IMR-90 (cell line): ENCODE data around the gene RPTOR. TPM values are rescaled to one million over a fixed set of nuclear protein-coding genes. Genes with fewer than 3 reads are reported as not detected.

Source experiments
- ATAC-seq: fragments of 200-7000 bp; cut with Tn5 transposase; 2 replicates; pipeline ENCODE4 v1.9.1; 2020; ENCODE audit warnings: low read depth, mild to moderate bottlenecking, moderate library complexity
- BruUV-seq: library from RNA; stranded (reverse); fragments of 400-500 nt; replicated peaks from 2 replicates; lab custom pipeline; 2021; lab: Mats Ljungman, UMichigan
- CTCF ChIA-PET: fragments of 300-600 bp; formaldehyde crosslinking; extraction: SDS; loops from one replicate; lab custom pipeline; 2021; ENCODE audit warnings: antibody characterized with exemption; lab: Yijun Ruan, JAX
- POLR2A ChIA-PET: fragments of 300-600 bp; sonication (Branson Sonifier 250); formaldehyde crosslinking; loops from one replicate; lab custom pipeline; 2022; ENCODE audit warnings: antibody characterized with exemption; ENCODE audit not compliant: unreplicated experiment; lab: Charles Lee
- DNase-seq: peaks from one replicate; pipeline ENCODE4 v3.0.0; 2013
- H2AFZ ChIP-seq: replicated peaks from 2 replicates; pipeline ENCODE3; 2013; ENCODE audit warnings: low read length, mild to moderate bottlenecking; ENCODE audit not compliant: poor library complexity
- H2AK5ac ChIP-seq: 2 replicates; pipeline ENCODE4 v1.6.1; 2013; ENCODE audit warnings: low read depth, low read length, inconsistent platforms
- H2AK9ac ChIP-seq: replicated peaks from 2 replicates; pipeline ENCODE3; 2013; ENCODE audit warnings: mild to moderate bottlenecking, low read depth, low read length, moderate library complexity; ENCODE audit not compliant: poor library complexity
- H2BK120ac ChIP-seq: 2 replicates; pipeline ENCODE4 v1.6.1; 2013; ENCODE audit warnings: low read depth, low read length, inconsistent platforms
- H2BK15ac ChIP-seq: 3 replicates; pipeline ENCODE4 v1.6.1; 2013; ENCODE audit warnings: low read depth, low read length, inconsistent platforms
- H2BK20ac ChIP-seq: 2 replicates; pipeline ENCODE4 v1.6.1; 2013; ENCODE audit warnings: low read depth, mild to moderate bottlenecking, inconsistent platforms, low read length, moderate library complexity
- H2BK5ac ChIP-seq: 2 replicates; pipeline ENCODE4 v1.6.1; 2013; ENCODE audit warnings: mild to moderate bottlenecking, low read depth, low read length, inconsistent platforms; ENCODE audit not compliant: poor library complexity, severe bottlenecking
- H3K14ac ChIP-seq: replicated peaks from 2 replicates; pipeline ENCODE4 v1.6.1; 2013; ENCODE audit warnings: low read depth, low read length, inconsistent platforms
- H3K18ac ChIP-seq: 2 replicates; pipeline ENCODE4 v1.6.1; 2013; ENCODE audit warnings: low read depth, low read length, control low read depth
- H3K23ac ChIP-seq: 2 replicates; pipeline ENCODE4 v1.6.1; 2013; ENCODE audit warnings: low read depth, low read length, inconsistent platforms
- H3K27ac ChIP-seq: 2 replicates; pipeline ENCODE4 v1.5.1; 2013; ENCODE audit warnings: mild to moderate bottlenecking, control low read depth, low read length; ENCODE audit not compliant: insufficient read depth
- H3K27me3 ChIP-seq: 2 replicates; pipeline ENCODE4 v1.6.1; 2013; ENCODE audit warnings: low read length; ENCODE audit not compliant: control insufficient read depth, insufficient read depth
- H3K36me3 ChIP-seq: 2 replicates; pipeline ENCODE4 v1.6.1; 2013; ENCODE audit warnings: low read length, mixed read lengths; ENCODE audit not compliant: control insufficient read depth, insufficient read depth
- H3K4ac ChIP-seq: 2 replicates; pipeline ENCODE4 v1.6.1; 2013; ENCODE audit warnings: low read depth, low read length, inconsistent platforms
- H3K4me1 ChIP-seq: 2 replicates; pipeline ENCODE4 v1.6.1; 2013; ENCODE audit warnings: low read length, mixed read lengths; ENCODE audit not compliant: control insufficient read depth, insufficient read depth
- H3K4me2 ChIP-seq: 2 replicates; pipeline ENCODE4 v1.6.1; 2013; ENCODE audit warnings: low read depth, mild to moderate bottlenecking, control low read depth, low read length, moderate library complexity
- H3K4me3 ChIP-seq: 2 replicates; pipeline ENCODE4 v1.5.1; 2013; ENCODE audit warnings: low read depth, mild to moderate bottlenecking, control low read depth, low read length, moderate library complexity; ENCODE audit not compliant: insufficient read depth
- H3K56ac ChIP-seq: 2 replicates; pipeline ENCODE4 v1.6.1; 2013; ENCODE audit warnings: low read length, inconsistent platforms; ENCODE audit not compliant: insufficient read depth; ENCODE audit errors: extremely low read depth
- H3K79me1 ChIP-seq, 2 experiments: 2 replicates each; pipeline ENCODE4 v1.6.1; 2013; ENCODE audit warnings: low read length in 2 of 2, inconsistent platforms in 1 of 2, low read depth in 1 of 2
- H3K9ac ChIP-seq: 2 replicates; pipeline ENCODE4 v1.6.1; 2013; ENCODE audit warnings: low read depth, low read length, control low read depth
- H3K9me1 ChIP-seq: 2 replicates; pipeline ENCODE4 v1.6.1; 2013; ENCODE audit warnings: low read length, inconsistent platforms; ENCODE audit not compliant: insufficient read depth
- H3K9me3 ChIP-seq: 2 replicates; pipeline ENCODE4 v1.6.1; 2013; ENCODE audit warnings: low read length; ENCODE audit not compliant: control insufficient read depth, insufficient read depth
- H4K20me1 ChIP-seq: 2 replicates; pipeline ENCODE4 v1.6.1; 2013; ENCODE audit warnings: low read length, inconsistent platforms; ENCODE audit not compliant: insufficient read depth
- H4K5ac ChIP-seq: 2 replicates; pipeline ENCODE4 v1.6.1; 2013; ENCODE audit warnings: mild to moderate bottlenecking, low read depth, low read length, control low read depth
- H4K8ac ChIP-seq, 2 experiments: 2 replicates each; pipeline ENCODE4 v1.6.1; 2013; ENCODE audit warnings: low read depth in 2 of 2, low read length in 2 of 2, control low read depth in 1 of 2, inconsistent platforms in 1 of 2
- H4K91ac ChIP-seq: 2 replicates; pipeline ENCODE4 v1.6.1; 2013; ENCODE audit warnings: low read depth, low read length, inconsistent platforms; ENCODE audit not compliant: insufficient read depth
- BHLHE40 ChIP-seq: fragments of 150-350 bp; IDR thresholded peaks from 2 replicates; pipeline ENCODE4 v1.6.1; 2016; ENCODE audit warnings: mild to moderate bottlenecking, low read depth, low read length
- CEBPB ChIP-seq: IDR thresholded peaks from 2 replicates; pipeline ENCODE4 v1.6.1; 2012; ENCODE audit warnings: low read depth, low read length, improper control_type of control experiment
- CHD1 ChIP-seq: IDR thresholded peaks from 2 replicates; pipeline ENCODE4 v1.6.1; 2012; ENCODE audit warnings: low read depth, low read length, improper control_type of control experiment
- CTCF ChIP-seq: conservative IDR thresholded peaks from 2 replicates; pipeline ENCODE4 v1.5.1; 2012; ENCODE audit warnings: mild to moderate bottlenecking, low read depth, low read length, improper control_type of control experiment
- FOS ChIP-seq: fragments of 150-350 bp; IDR thresholded peaks from 2 replicates; pipeline ENCODE4 v1.6.1; 2016; ENCODE audit warnings: low read depth, low read length
- MAFK ChIP-seq: IDR thresholded peaks from 2 replicates; pipeline ENCODE4 v1.6.1; 2012; ENCODE audit warnings: low read depth, low read length, improper control_type of control experiment
- MAZ ChIP-seq: IDR thresholded peaks from 2 replicates; pipeline ENCODE4 v1.6.1; 2012; ENCODE audit warnings: low read depth, mild to moderate bottlenecking, low read length, improper control_type of control experiment, moderate library complexity, borderline replicate concordance
- MXI1 ChIP-seq: IDR thresholded peaks from 2 replicates; pipeline ENCODE4 v1.6.1; 2012; ENCODE audit warnings: low read depth, mild to moderate bottlenecking, low read length, moderate library complexity, borderline replicate concordance
- NFE2L2 ChIP-seq: fragments of 150-350 bp; IDR thresholded peaks from 2 replicates; pipeline ENCODE4 v1.6.1; 2016; ENCODE audit warnings: low read depth, mild to moderate bottlenecking, low read length
- POLR2A ChIP-seq: IDR thresholded peaks from 2 replicates; pipeline ENCODE4 v1.6.1; 2012; ENCODE audit warnings: mild to moderate bottlenecking, low read depth, low read length
- RAD21 ChIP-seq: IDR thresholded peaks from 2 replicates; pipeline ENCODE4 v1.6.1; 2012; ENCODE audit warnings: low read length, improper control_type of control experiment
- RCOR1 ChIP-seq: IDR thresholded peaks from 2 replicates; pipeline ENCODE4 v1.6.1; 2012; ENCODE audit warnings: mild to moderate bottlenecking, low read length, improper control_type of control experiment; ENCODE audit not compliant: insufficient replicate concordance
- RFX5 ChIP-seq: IDR thresholded peaks from 2 replicates; pipeline ENCODE4 v1.8.0; 2012; ENCODE audit warnings: low read depth, mild to moderate bottlenecking, low read length, moderate library complexity
- SMC3 ChIP-seq: fragments of 150-350 bp; IDR thresholded peaks from 2 replicates; pipeline ENCODE4 v1.6.1; 2016; ENCODE audit warnings: low read depth, mild to moderate bottlenecking, antibody characterized with exemption, low read length, moderate library complexity
- USF2 ChIP-seq: fragments of 150-350 bp; IDR thresholded peaks from 2 replicates; pipeline ENCODE4 v1.6.1; 2017; ENCODE audit warnings: mild to moderate bottlenecking, antibody characterized with exemption, low read length, low read depth
- WGBS, 2 experiments: methylation state at CpG; one replicate each; pipeline versions ENCODE4 v1.1.5 to v1.1.7; 2013; ENCODE audit warnings: missing lambda C conversion rate in 2 of 2; ENCODE audit not compliant: insufficient read length in 1 of 2; ENCODE audit errors: extremely low coverage in 2 of 2; 5-methylcytosine and 5-hydroxymethylcytosine counted together
- dilution Hi-C: fragments of 300-500 bp; cut with HindIII; formaldehyde crosslinking; loops from one replicate; pipeline ENCODE4 v1.14.3; 2018; ENCODE audit warnings: low sequenced_read_pairs; ENCODE audit not compliant: unreplicated experiment
- in situ Hi-C: fragments of 300-500 bp; cut with MboI; formaldehyde crosslinking; loops from 3 replicates; pipeline ENCODE4 v1.14.3; 2019; ENCODE audit warnings: low sequenced_read_pairs, inconsistent platforms, mixed read lengths
- intact Hi-C: fragments of 100-400 bp; cut with micrococcal nuclease; formaldehyde crosslinking; loops from 2 replicates; pipeline ENCODE4 v1.10.0; 2022
- polyA plus RNA-seq, 3 experiments: library from polyadenylated mRNA; depleted of rRNA; stranded (reverse); fragments of >200 nt; gene quantifications; 2 replicates each; pipeline ENCODE4 v1.2.3, GENCODE V29; 2012; ENCODE audit warnings: low replicate concordance in 1 of 3
- total RNA-seq: library from RNA; depleted of rRNA; stranded (reverse); fragments of >200 nt; gene quantifications from 2 replicates; pipeline ENCODE4 v1.2.3, GENCODE V29; 2012
- TF ChIP-seq, protein P1 (sequence below): fragments of 150-350 bp; IDR thresholded peaks from 2 replicates; pipeline ENCODE4 v1.6.1; 2016; ENCODE audit warnings: low read depth, mild to moderate bottlenecking, low read length, moderate library complexity, borderline replicate concordance

The RPTOR gene
- total and polyA plus RNA-seq, 2 of the 4 experiments (the other 2 are of a cell fraction) = 10.8 to 14.7 TPM

DNA sequence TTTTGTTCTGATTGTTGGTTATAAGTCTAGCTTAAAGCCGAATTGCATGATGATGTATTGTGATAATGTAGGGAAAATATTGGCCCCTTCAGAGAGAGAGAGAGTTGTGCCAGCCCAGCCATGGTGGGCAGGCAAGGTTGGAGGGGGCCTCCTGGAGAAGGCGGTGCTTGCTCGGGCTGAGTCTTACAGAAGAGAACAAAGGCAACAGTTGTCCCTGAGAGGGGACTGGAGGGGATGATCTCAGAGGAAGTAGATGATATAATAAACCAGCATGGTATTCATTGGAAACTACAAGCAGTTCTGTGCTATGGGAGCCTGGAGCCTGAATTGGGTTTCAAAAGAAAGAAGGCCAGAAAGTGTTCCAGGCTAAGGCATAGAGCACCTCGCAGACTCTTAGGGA is 173.8 kb downstream of the RPTOR start:
- ChIA-PET POLR2A (no interaction called here), CTCF (no interaction called here)
- Histone ChIP-seq H3K18ac (0 out of 2 replicates have a peak overlapping the region, but pooled peaks have one; percentile 28), H3K9ac (no peak overlapping the region), H3K4ac (peak overlapping the region; percentile 1; the same call in 1 of the 2 replicates), H3K9me3 (no peaks in the 10 kb centered on the region), H4K20me1 (no peaks in the 10 kb centered on the region), H2AFZ (no peak overlapping the region), H2AK9ac (peak overlapping the region; percentile 66), H3K27ac (no peak overlapping the region), H3K79me1 (peaks cover 40 to 59% of the 10 kb centered on the region in 2 experiments), H3K14ac (peak overlapping the region; percentile 22; the same call in 1 of the 2 replicates), H2AK5ac (peak overlapping the region; percentile 56), H3K23ac (no peak overlapping the region), H4K8ac (no peak overlapping the region; a peak in 1 of 4 replicates), H3K56ac (no peak overlapping the region), H2BK120ac (no peak overlapping the region), H3K9me1 (peaks cover 9% of the 10 kb centered on the region), H3K27me3 (no peaks in the 10 kb centered on the region), H3K36me3 (no peaks in the 10 kb centered on the region), H2BK15ac (no peak overlapping the region; the same call in 2 of the 3 replicates), H3K4me1 (peaks cover 6% of the 10 kb centered on the region), H4K91ac (no peak overlapping the region), H2BK5ac (no peak overlapping the region), H3K4me3 (no peak overlapping the region), H2BK20ac (no peak overlapping the region), H4K5ac (no peak overlapping the region), H3K4me2 (no peak overlapping the region)
- WGBS, 2 experiments = 92% methylated on average over 4 of the region's 4 CpGs; no CpG with 5 or more reads in 1 of the 2 experiments
- no peak for TF ChIP-seq CHD1
- TF ChIP-seq CEBPB = no peak
- TF ChIP-seq USF2 = no peak
- no peak for TF ChIP-seq MAZ
- TF ChIP-seq NFE2L2 = no peak
- no peak for TF ChIP-seq RCOR1
- no peak for TF ChIP-seq BHLHE40
- TF ChIP-seq SMC3 = no peak
- TF ChIP-seq, protein P1, sequence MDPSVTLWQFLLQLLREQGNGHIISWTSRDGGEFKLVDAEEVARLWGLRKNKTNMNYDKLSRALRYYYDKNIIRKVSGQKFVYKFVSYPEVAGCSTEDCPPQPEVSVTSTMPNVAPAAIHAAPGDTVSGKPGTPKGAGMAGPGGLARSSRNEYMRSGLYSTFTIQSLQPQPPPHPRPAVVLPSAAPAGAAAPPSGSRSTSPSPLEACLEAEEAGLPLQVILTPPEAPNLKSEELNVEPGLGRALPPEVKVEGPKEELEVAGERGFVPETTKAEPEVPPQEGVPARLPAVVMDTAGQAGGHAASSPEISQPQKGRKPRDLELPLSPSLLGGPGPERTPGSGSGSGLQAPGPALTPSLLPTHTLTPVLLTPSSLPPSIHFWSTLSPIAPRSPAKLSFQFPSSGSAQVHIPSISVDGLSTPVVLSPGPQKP = no peak
- TF ChIP-seq MAFK = no peak
- TF ChIP-seq RFX5 = no peak
- TF ChIP-seq FOS = no peak
- no peak for TF ChIP-seq RAD21
- TF ChIP-seq CTCF = no peak
- TF ChIP-seq MXI1 = no peak
- no peak for TF ChIP-seq POLR2A
- DNase-seq (no peak), ATAC-seq (no peak)
- no TSS peak for BruUV-seq
- in situ Hi-C loops = no loop called here
- intact Hi-C loops = no loop called here
- dilution Hi-C loops = no loop called here
